ENCODE results near the gene RBM8A.
A peak's percentile ranks its signal among the peaks of the same experiment; 100 is the strongest.

RBM8A gene

DNA sequence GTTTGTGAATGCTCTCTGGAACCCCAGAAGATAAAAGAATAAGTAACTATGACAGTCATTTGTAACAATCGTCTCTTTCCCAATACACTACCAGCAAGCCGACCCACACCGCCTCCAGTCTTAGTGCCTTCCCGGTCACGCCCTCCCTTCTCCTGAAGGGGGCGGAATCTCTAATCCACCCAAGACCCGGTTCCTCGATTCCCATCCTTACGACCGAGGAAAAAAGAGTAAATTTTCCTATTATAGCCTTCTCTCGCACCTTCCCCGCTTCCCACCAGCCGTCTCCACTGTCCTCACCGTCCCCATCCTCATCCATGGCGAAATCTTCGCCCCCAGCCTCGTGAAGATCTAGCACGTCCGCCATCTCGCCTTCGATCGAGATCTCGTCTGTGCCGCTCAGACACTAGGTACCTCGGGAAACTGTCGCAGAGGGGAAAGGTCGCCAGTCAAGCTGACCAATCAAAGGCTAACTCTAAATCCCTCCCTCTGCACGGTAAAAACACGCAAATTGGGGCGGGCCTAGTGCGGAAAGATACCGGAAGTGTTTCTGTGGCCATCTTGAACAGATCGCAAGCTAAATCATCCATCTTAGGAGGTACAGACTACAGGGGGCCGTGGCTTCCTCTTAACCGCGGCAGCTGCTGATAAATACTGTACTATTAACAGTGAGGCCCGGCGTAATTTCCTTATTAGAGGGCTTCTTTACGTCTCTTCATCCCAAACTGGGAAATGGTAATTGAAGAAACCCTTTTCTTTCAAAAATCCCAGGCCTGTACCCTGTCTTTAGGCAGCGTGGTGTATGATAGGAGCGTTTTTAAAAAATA is at the start of gene RBM8A:
Gene RBM8A (minus strand): TSS at position 422 of the 824 bp plus-strand sequence. CDS start 58 bp downstream, at position 364.
- DNase-seq (ENCODE audit: low read depth): peak; percentile 96

DNA sequence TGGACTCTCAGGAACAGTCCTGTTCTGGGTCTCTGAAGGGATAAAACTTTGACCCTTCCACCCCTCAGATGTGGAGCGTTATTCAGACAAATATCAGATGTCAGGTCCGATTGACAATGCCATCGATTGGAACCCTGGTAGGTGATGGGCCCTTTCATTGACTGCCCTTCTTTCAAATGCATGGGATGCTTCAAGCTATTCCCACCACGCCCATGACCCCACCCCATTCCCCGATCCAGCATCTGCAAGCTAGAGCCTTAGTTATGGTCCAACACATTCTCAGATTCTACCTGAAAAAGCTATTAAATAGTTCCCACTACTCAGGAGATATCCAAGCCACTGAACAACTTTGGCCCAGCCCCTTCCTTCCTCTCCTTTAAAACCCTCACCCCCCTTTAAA is 49.7 kb upstream of the RBM8A start:
- no peak for DNase-seq (ENCODE audit: low read depth)

DNA sequence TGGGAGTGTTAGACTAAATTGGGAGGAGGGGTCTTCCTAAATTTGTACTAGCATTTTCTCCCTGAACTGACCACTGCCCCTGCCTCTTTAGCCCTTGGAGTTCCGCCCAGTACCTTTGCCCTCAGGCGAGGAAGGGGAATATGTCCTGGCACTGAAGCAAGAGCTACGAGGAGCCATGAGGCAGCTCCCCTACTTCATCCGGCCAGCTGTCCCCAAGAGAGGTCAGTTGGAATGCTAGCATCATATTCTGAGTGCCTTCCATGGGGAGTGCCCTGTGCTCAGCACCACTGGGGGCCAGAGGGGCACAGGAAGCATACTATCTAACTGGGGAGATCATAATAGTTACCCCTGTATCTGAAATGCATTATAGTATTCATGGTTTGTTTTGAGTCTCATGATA is 47.9 kb upstream of the RBM8A start:
- DNase-seq (ENCODE audit: low read depth): no peak

- DNase-seq (ENCODE audit: low read depth): no peak
These were observed 47.4 kb upstream of the RBM8A start for GRCh38 chr1:145974721-145975120.

- DNase-seq (ENCODE audit: low read depth): no peak
These were observed 45.3 kb upstream of the RBM8A start for GRCh38 chr1:145972580-145972979.

DNA sequence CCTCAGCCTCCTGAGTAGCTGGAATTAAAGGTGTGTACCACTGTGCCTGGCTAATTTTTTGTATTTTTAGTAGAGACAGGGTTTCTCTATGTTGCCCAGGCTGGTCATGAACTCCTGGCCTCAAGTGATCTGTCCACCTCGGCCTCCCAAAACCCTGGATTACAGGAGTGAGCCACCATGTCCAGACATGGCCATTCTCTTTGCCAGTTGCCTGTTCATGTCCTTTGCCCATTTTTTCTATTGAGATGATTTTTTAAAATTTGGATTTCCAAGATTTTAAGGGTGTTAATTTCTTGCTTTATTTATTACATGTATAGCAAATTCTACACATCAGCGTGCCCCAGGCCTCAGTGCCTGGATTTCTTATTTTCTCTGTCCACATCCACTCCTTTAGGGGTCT is 40.0 kb upstream of the RBM8A start:
- DNase-seq (ENCODE audit: low read depth): no peak

- DNase-seq (ENCODE audit: low read depth): no peak
These were observed 37.9 kb upstream of the RBM8A start for GRCh38 chr1:145965119-145965744.

GRCh38 chr1:145964328-145965118 is 37.2 kb upstream of the RBM8A start, which contains the start of the genes ANKRD34A and POLR3GL:
Gene ANKRD34A (minus strand): TSS chr1:145964575. CDS start chr1:145961759, 2,816 bp downstream.
Gene POLR3GL (plus strand): TSS chr1:145964690. CDS start chr1:145974866, 10,176 bp downstream.
- DNase-seq (ENCODE audit: low read depth): peak; percentile 68

- peak; percentile 67 for DNase-seq (ENCODE audit: low read depth)
These were observed 36.2 kb upstream of the RBM8A start for GRCh38 chr1:145963265-145964019.

DNA sequence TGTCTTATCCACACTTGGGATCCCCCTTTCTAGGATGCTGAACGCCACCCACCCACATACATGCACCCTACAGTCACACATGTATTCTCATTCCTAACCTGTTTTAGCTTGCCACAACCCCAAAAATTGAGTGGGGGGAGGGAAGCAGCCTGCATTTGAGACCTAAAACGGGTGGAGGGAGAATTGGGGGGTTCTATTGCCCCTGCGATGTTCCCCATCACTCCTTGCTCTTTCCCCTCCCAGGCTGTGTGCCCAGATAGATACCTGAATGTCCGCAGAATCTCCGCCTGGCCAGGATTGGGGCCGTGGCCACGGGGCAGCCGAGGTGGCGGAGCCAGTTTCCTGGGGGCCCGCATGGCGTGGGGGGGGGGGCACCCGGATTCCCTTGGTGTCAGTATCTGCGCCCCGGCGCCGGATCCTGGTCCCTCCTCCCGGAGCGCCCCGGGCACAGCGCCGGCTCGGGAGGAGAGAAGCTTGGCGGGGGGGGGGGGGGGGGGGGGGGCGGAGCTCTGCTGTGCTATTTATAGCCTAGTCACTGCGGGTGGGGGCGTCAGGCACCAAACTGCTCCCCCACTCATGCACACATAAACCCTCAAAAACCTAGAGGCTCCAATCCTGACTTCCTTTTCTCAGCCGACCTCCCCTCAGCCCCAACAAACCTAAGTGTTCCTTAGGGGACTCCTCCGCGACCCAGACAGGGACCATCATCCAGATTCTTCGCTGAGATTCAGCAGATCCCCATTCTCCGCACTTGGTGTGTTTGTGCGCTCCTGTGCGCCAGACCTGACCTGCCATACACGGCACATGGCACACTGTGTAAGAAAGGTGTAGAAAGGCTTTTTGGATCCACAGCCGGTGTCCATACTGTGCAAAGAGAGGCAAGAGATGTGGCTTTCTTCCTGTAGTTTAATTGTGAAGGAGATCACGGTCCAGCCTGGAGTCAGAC is 35.1 kb upstream of the RBM8A start:
- DNase-seq (ENCODE audit: low read depth): no peak

DNA sequence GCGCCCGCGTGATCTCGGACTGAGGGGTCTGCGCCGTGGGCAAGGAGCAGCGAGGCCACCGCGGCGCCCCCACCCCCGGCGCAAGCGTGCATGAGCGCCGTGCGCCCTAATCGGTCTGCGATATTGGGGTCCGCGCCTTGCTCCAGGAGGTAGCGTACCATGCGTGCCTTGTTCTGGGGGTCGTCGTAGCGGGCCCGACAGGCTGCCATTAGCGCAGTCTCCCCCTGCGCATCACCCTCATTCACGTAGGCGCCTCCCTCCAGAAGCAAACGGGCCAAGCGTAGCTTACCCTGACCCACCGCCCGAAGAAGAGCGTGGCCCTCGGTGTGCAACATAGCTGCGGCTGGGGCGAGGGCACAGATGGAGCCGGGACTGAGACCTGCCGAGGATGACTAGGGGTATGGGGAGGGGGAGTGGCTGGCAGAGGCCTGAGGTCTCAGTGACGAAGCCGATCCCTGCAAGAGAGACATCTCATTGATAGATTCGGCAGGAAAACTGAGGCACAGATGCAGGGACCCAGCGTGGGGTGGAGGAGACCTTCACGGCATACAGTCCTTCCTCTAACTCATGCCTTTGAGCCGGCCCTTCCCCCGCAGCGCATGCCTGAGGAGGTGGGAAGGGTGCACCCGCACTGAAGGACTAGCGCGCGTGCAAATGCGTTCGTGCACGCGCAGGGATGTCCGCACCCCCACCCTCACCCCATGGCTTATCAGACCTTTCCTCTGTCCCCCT is 34.3 kb upstream of the RBM8A start:
- DNase-seq (ENCODE audit: low read depth): no peak

DNA sequence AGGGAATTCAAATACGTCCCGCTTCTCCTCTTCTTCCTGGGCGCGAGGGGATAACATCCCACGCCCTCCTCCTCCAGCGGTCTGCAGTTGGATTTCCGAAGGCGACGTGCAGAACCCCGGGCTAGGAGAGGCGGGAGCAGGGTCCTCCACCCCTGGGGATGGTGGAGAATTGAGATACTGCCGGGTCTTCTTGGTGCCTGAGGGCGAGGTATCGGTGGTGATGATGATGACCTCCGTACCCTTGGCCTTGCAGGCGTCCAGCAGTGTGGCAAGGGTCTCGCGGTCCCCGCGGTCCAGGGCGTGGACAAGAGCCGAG is 33.8 kb upstream of the RBM8A start:
- DNase-seq (ENCODE audit: low read depth): no peak

GRCh38 chr1:145960468-145961108 is 33.3 kb upstream of the RBM8A start:
- no peak for DNase-seq (ENCODE audit: low read depth)

DNA sequence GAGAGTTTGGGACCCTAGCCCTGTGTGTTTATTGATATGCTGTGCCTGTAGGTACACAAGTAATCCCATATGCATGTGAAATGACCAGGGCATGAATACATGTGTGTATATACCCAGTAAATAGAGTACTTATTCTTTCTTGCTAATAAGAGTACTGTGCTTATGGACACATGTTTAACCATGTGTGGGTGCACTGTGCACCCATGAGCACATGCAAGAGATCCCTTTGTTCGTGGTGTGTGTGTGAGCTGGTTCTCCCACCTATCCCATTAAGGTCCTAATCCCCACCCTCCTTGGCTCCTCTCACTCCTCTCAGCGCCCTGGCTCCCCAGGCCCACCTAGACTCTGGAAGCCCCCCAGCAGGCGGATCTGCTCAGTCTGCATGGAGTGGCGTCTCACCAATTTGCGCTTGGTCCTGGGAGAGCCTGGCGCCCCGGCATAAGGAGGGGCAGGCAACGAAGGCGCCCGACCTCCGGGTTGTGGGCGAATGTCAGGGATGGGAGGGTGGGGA is 32.7 kb upstream of the RBM8A start:
- no peak for DNase-seq (ENCODE audit: low read depth)

GRCh38 chr1:145959333-145959732 is 32.0 kb upstream of the RBM8A start:
- no peak for DNase-seq (ENCODE audit: low read depth)

- no peak for DNase-seq (ENCODE audit: low read depth)
These were observed 31.4 kb upstream of the RBM8A start for GRCh38 chr1:145958734-145959133.

- peak; percentile 94 for DNase-seq (ENCODE audit: low read depth)
These were observed 30.4 kb upstream of the RBM8A start, which contains the start of gene LIX1L for GRCh38 chr1:145957443-145958319. Gene LIX1L (minus strand): TSS chr1:145958017. CDS start chr1:145957927, 90 bp downstream.

DNA sequence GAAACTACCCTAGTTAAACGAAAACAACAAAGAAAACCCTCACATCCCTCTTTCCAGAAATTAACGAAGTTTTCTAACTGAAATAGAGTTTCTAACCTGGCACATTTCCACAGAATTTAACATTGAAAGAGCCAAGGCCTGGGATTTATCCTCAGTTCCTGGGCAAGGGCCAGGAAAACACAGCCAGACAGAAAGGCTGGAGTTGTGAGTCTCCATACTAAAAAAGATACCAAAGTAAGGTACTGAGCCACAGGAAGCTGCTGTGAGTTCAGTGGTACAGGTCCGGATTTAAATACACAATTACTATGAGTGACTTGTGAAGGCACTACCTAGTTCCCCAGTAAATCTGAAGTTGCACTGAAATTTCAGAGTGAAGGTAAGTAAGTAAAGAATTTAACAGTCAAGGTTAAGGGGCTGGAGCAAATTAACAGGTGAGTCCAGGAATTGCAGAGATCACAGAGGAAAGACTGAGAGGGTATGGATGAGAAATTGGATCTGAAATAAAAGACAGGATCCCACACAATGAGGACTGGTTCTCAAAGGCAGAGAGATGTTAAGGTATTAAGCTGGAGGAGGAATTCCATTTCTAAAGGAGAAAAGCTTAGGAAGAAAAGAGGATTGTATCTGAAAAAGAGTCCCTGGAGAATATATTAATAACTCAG is 29.6 kb upstream of the RBM8A start:
- no peak for DNase-seq (ENCODE audit: low read depth)
